Testis (tissue), 2 donors: ENCODE data around the gene TMEM138.

Experiments
- CTCF ChIP-seq, 3 experiments: fragments of 450-650 bp in 2 of 3; fragments of 200-600 bp in 1 of 3; sonication (generic) in 1 of 3; IDR thresholded peaks; one replicate each; pipeline ENCODE4 v1.5.1; 2016 to 2019; ENCODE audit warnings: antibody characterized with exemption in 3 of 3, mild to moderate bottlenecking in 2 of 3, moderate library complexity in 1 of 3
- POLR2A ChIP-seq: fragments of 450-650 bp; IDR thresholded peaks from one replicate; pipeline ENCODE4 v1.6.1; 2017; ENCODE audit warnings: antibody characterized with exemption, mild to moderate bottlenecking, moderate library complexity

- TF ChIP-seq CTCF (IDR thresholded peaks at IDR 0.05): no peak
- TF ChIP-seq POLR2A: no peak
Observed at GRCh38 chr11:61328351-61328750, 33.8 kb upstream of the TMEM138 start.
